Coronary artery (tissue), 2 donors: ENCODE results near the gene ZNF576.
A peak's percentile ranks its signal among the peaks of the same experiment; 100 is the strongest.
"Not testable (repeated sequence)": the region's sequence is repeated elsewhere in the genome, so short reads cannot be mapped to it uniquely, and the experiment has no call there.

Experiments
- DNase-seq: peaks from one replicate; pipeline ENCODE4 v3.0.0-alpha.2; 2017; ENCODE audit warnings: low spot score
- H3K27ac ChIP-seq, 2 donors: fragments of 200-600 bp; sonication (generic); one replicate each; pipeline ENCODE4 v1.5.1; 2016 to 2019
- H3K4me3 ChIP-seq: fragments of 200-600 bp; sonication (generic); 2 replicates; pipeline ENCODE4 v1.5.1; 2016; ENCODE audit warnings: mild to moderate bottlenecking, moderate library complexity
- CTCF ChIP-seq: fragments of 200-600 bp; sonication (generic); IDR thresholded peaks from one replicate; pipeline ENCODE4 v1.5.1; 2019; ENCODE audit warnings: antibody characterized with exemption

Gene ZNF576

GRCh38 chr19:43595999-43596841, at the start of gene ZNF576, which contains the start of gene IRGQ:
TSS of gene ZNF576 (plus strand) at chr19:43596595. CDS start at chr19:43597109, 514 bp downstream.
TSS of gene IRGQ (minus strand) at chr19:43596134. CDS start at chr19:43595338, 796 bp downstream.
- Histone ChIP-seq H3K4me3 (peak within 1 kb of the TSS; percentile 67), H3K27ac (peak within 1 kb of the TSS; percentile 76 to 97)
- DNase-seq, result peak; percentile 100
- TF ChIP-seq CTCF, result no peak

- not testable (repeated sequence) for H3K4me3 ChIP-seq, H3K27ac ChIP-seq, DNase-seq
These were observed 48.5 kb upstream of the ZNF576 start for GRCh38 chr19:43547926-43548325.

- no peak for DNase-seq
- H3K27ac ChIP-seq, result no peak overlapping the region
- no peak overlapping the region for H3K4me3 ChIP-seq
- TF ChIP-seq CTCF, result no peak
These were observed 47.7 kb upstream of the ZNF576 start for GRCh38 chr19:43548706-43549105.

- H3K27ac ChIP-seq, result no peak overlapping the region
- TF ChIP-seq CTCF, result no peak
- no peak overlapping the region for H3K4me3 ChIP-seq
- DNase-seq, result no peak
These were observed 44.8 kb upstream of the ZNF576 start for GRCh38 chr19:43551399-43552197.

- no peak overlapping the region for H3K4me3 ChIP-seq
- H3K27ac ChIP-seq, result no peak overlapping the region
- TF ChIP-seq CTCF, result no peak
- no peak for DNase-seq
These were observed 44.3 kb upstream of the ZNF576 start for GRCh38 chr19:43552198-43552450.

GRCh38 chr19:43552616-43553015, 43.8 kb upstream of the ZNF576 start:
- Histone ChIP-seq H3K4me3 (no peak overlapping the region), H3K27ac (no peak overlapping the region)
- no peak for DNase-seq
- TF ChIP-seq CTCF, result no peak

- no peak overlapping the region for H3K27ac ChIP-seq
These were observed 42.7 kb upstream of the ZNF576 start for GRCh38 chr19:43553656-43554055.

More at GRCh38 chr19:43553656-43554055, 42.7 kb upstream of the ZNF576 start:
- no peak overlapping the region for H3K4me3 ChIP-seq
- no peak for TF ChIP-seq CTCF
- no peak for DNase-seq
